Esophagus muscularis mucosa (tissue), 4 donors: Measurements from ENCODE around the gene DTNBP1. TPM values are rescaled to one million over a fixed set of nuclear protein-coding genes. Genes with fewer than 3 reads are reported as not detected.

Experiments
- DNase-seq: peaks from one replicate; pipeline ENCODE4 v3.0.0-alpha.2; 2017; ENCODE audit errors: extremely low spot score
- H3K27ac ChIP-seq, 4 donors: fragments of 200-600 bp; sonication (generic); replicated peaks in 1 of 4; 1 replicate in 3 of 4; 2 replicates in 1 of 4; pipeline ENCODE4 v1.5.1; 2016 to 2019; ENCODE audit warnings: mild to moderate bottlenecking in 1 of 4
- H3K27me3 ChIP-seq, 4 donors: fragments of 200-600 bp; sonication (generic); one replicate each; pipeline versions ENCODE4 v1.5.1 to v1.6.0; 2016 to 2019
- H3K36me3 ChIP-seq, 4 donors: fragments of 200-600 bp; sonication (generic); one replicate each; pipeline ENCODE4 v1.5.1; 2016 to 2019
- H3K4me1 ChIP-seq, 4 donors: fragments of 200-600 bp; sonication (generic); one replicate each; pipeline ENCODE4 v1.5.1; 2016 to 2019
- H3K4me3 ChIP-seq, 4 donors: fragments of 200-600 bp; sonication (generic); 1 replicate in 2 of 4; 2 replicates in 2 of 4; pipeline ENCODE4 v1.5.1; 2016 to 2019; ENCODE audit warnings: mild to moderate bottlenecking in 4 of 4, moderate library complexity in 1 of 4
- H3K9me3 ChIP-seq, 4 donors: fragments of 200-600 bp; sonication (generic); 1 replicate in 3 of 4; 2 replicates in 1 of 4; pipeline ENCODE4 v1.5.1; 2016 to 2019
- CTCF ChIP-seq, 3 experiments: fragments of 200-600 bp in 2 of 3; fragments of 450-650 bp in 1 of 3; sonication (generic) in 2 of 3; IDR thresholded peaks; one replicate each; pipeline ENCODE4 v1.5.1; 2017 to 2019; ENCODE audit warnings: antibody characterized with exemption in 3 of 3, mild to moderate bottlenecking in 2 of 3, moderate library complexity in 1 of 3
- EP300 ChIP-seq: sonication (generic); formaldehyde crosslinking; IDR thresholded peaks from one replicate; pipeline ENCODE4 v1.6.1; 2017; ENCODE audit warnings: antibody characterized with exemption
- POLR2A ChIP-seq: fragments of 450-650 bp; IDR thresholded peaks from one replicate; pipeline ENCODE4 v1.6.1; 2017; ENCODE audit warnings: antibody characterized with exemption, moderate library complexity, mild to moderate bottlenecking, low read depth
- POLR2AphosphoS5 ChIP-seq, 2 donors: sonication (generic); formaldehyde crosslinking; IDR thresholded peaks; one replicate each; pipeline ENCODE4 v1.6.1; 2017; ENCODE audit warnings: antibody characterized with exemption in 2 of 2
- WGBS: methylation state at CpG from one replicate; pipeline ENCODE4 v1.1.5; 2018; 5-methylcytosine and 5-hydroxymethylcytosine counted together
- intact Hi-C: fragments of 100-400 bp; cut with DNase I; formaldehyde crosslinking; loops from one replicate; pipeline ENCODE4 v1.15.1; 2023
- total RNA-seq, 4 donors: library from RNA; depleted of rRNA; stranded (reverse); fragments of >200 nt; gene quantifications; one replicate each; pipeline versions ENCODE4 v1.1.0 to v1.2.1, GENCODE V29; 2016

The DTNBP1 gene
- total RNA-seq, 4 donors from 2014 or later, result 18.3 to 26.8 (median 25.4) TPM

DNA sequence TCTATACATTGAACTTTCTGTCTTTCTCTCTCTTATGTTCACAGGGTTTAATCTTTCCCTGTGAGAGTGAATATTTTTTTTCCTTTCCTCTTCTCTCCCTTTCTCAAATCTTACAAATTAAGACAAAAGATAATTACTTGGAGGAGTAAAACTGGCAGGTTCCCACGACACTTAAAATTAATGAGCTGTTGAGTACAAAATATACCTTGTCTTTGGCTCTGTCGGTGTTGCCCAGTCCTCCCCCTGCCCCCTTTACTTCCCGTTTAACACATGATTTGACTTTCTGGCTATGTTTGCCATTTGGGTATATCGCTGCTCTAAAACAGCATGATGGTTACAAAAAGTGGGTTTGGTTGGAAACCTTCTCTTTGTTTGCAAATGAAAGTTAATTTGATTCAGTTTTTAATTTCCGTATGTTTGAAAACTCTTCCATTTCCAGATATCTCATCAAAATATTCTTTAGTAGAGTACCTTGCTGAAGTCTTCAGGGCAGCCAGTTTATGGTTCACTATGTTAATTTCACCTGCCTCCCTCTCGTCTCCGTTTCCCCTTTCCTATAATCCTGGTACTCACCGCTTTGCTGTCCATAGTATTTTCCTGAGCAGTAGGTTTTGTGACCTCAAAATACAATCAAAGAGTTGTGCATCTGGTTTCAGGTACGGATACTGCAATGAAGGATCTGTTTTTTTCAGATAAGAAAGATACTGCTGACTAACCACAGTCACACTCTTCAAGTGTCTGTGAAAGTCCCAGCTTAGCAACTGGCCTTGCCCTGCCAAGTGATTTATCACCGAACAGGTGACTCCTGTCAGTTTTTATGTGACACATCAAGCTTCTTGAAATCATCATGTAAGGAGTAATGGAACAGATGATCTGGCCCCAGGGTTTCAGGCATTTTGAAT lies 181.2 kb downstream of the DTNBP1 start:
- intact Hi-C loops, result no loop called here

DNA sequence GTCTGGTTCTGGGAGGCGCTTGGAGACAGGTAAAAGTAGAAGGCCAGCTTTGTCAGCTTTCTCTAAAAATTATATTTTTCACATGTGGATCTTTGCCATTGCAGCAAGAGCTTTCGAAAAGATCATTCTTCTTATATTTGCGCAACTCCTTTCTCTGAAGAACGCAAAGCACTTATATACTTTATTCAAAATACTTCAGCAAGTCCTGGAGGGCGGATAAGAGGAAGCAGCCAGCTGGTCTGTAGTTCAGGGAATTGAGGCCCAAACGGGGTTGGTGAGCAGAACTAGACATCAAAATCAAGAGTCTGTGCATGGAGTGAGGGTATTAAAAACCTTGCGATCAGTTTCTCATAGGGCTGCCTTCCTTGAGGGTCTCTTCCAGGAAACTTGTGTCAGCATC lies 182.3 kb downstream of the DTNBP1 start:
- no peaks in the 10 kb centered on the region for H3K27me3 ChIP-seq
- no peak overlapping the region for H3K4me3 ChIP-seq
- DNase-seq, result no peak
- no peaks in the 10 kb centered on the region for H3K9me3 ChIP-seq
- WGBS, result 91% methylated on average over 6 of the region's 7 CpGs
- H3K36me3 ChIP-seq, result no peaks in the 10 kb centered on the region
- intact Hi-C loops, result no loop called here
- no peak overlapping the region for H3K27ac ChIP-seq
- TF ChIP-seq POLR2A, result no peak
- TF ChIP-seq POLR2AphosphoS5 (IDR thresholded peaks at IDR 0.05), result no peak
- peaks cover 41 to 42% (median 41%) of the 10 kb centered on the region in 4 donors for H3K4me1 ChIP-seq

More for the DNA sequence above, 181.2 kb downstream of the DTNBP1 start:
- 84% methylated on average over 10 of the region's 10 CpGs for WGBS
- no peak for DNase-seq
- TF ChIP-seq EP300 (no peak), POLR2A (no peak), CTCF (IDR thresholded peaks at IDR 0.05) (no peak), POLR2AphosphoS5 (IDR thresholded peaks at IDR 0.05) (no peak)
- H3K4me1 ChIP-seq, result peaks cover 30 to 38% (median 31%) of the 10 kb centered on the region in 4 donors
- H3K9me3 ChIP-seq, result no peaks in the 10 kb centered on the region
- H3K27me3 ChIP-seq, result no peaks in the 10 kb centered on the region
- H3K4me3 ChIP-seq, result no peak overlapping the region
- H3K36me3 ChIP-seq, result no peaks in the 10 kb centered on the region
- H3K27ac ChIP-seq, result no peak overlapping the region

DNA sequence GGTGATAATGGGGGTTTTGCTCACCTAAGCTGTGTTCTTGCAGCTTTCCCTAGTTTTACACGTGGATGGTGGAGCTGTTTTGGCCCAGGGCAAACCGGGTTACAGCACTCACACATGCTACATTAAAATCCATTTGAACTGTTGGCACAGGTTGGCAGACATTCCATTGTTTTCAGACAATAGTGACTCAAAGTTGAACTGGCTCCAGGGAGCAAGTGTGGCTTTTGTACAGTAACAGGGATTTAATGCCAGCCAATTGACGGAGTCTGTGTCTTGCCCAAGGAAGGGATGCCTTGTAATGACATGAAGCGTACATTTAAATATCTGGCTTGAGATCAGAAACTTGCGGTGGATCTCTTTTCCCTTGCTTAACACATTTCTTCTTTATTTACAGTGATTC lies 183.1 kb downstream of the DTNBP1 start:
- H3K36me3 ChIP-seq, result no peaks in the 10 kb centered on the region
- peaks cover 43 to 49% (median 48%) of the 10 kb centered on the region in 4 donors for H3K4me1 ChIP-seq
- no peaks in the 10 kb centered on the region for H3K27me3 ChIP-seq
- 49% methylated on average over 5 of the region's 5 CpGs for WGBS
- no peaks in the 10 kb centered on the region for H3K9me3 ChIP-seq
- DNase-seq, result no peak
- H3K4me3 ChIP-seq, result no peak overlapping the region
- TF ChIP-seq POLR2AphosphoS5 (IDR thresholded peaks at IDR 0.05) (no peak), EP300 (no peak), POLR2A (no peak), CTCF (IDR thresholded peaks at IDR 0.05) (no peak)
- H3K27ac ChIP-seq, result no peak overlapping the region
- intact Hi-C loops, result no loop called here

DNA sequence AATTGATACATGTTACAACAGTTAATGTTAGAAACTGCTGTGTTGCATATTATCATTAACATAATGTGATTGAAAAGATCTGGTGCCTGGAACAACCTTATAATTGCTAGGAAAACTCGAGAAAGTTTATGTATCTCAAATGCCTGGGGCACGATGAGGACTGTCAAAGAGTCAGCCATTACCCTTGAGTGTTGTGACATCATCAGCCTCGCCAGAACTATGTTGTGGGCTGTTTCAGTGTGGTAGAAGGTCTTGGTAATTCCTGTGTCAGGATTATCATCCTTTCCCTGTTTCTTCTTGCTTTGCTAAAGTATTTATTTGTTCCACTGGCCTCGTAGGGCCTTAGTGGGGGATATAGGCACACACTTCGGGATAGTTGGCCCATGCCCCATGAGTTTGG lies 185.1 kb downstream of the DTNBP1 start:
- Histone ChIP-seq H3K9me3 (no peaks in the 10 kb centered on the region), H3K4me1 (peaks cover 42 to 63% (median 59%) of the 10 kb centered on the region in 4 donors), H3K36me3 (no peaks in the 10 kb centered on the region), H3K27ac (no peak overlapping the region), H3K4me3 (no peak overlapping the region), H3K27me3 (no peaks in the 10 kb centered on the region)
- DNase-seq, result no peak
- intact Hi-C loops, result no loop called here
- WGBS, result 55% methylated on average over 5 of the region's 5 CpGs
- TF ChIP-seq EP300 (no peak), POLR2AphosphoS5 (IDR thresholded peaks at IDR 0.05) (no peak), CTCF (IDR thresholded peaks at IDR 0.05) (no peak), POLR2A (no peak)

- Histone ChIP-seq H3K27me3 (no peaks in the 10 kb centered on the region), H3K9me3 (no peaks in the 10 kb centered on the region), H3K36me3 (no peaks in the 10 kb centered on the region), H3K27ac (peak overlapping the region; percentile 21 to 68 (median 48)), H3K4me3 (no peak overlapping the region), H3K4me1 (peaks cover 42 to 63% (median 61%) of the 10 kb centered on the region in 4 donors)
- TF ChIP-seq EP300, result no peak
- no peak for TF ChIP-seq POLR2A
- TF ChIP-seq CTCF (IDR thresholded peaks at IDR 0.05), result no peak
- TF ChIP-seq POLR2AphosphoS5 (IDR thresholded peaks at IDR 0.05), result no peak
- DNase-seq, result no peak
- intact Hi-C loops, result no loop called here
- WGBS, result 52% methylated on average over 7 of the region's 7 CpGs
Measured at GRCh38 chr6:15476631-15477380, 186.0 kb downstream of the DTNBP1 start.
